Peyer's patch (tissue), 4 donors: ENCODE data around the gene CCDC124. TPM values are rescaled to one million over a fixed set of nuclear protein-coding genes. Genes with fewer than 3 reads are reported as not detected.

Experiments
- DNase-seq, 3 donors: peaks; one replicate each; pipeline ENCODE4 v3.0.0-alpha.2; 2017 to 2019
- H3K27ac ChIP-seq, 4 donors: fragments of 200-600 bp; sonication (generic); one replicate each; pipeline ENCODE4 v1.5.1; 2016 to 2019
- H3K27me3 ChIP-seq, 2 donors: fragments of 200-600 bp; sonication (generic); one replicate each; pipeline ENCODE4 v1.5.1; 2019
- H3K36me3 ChIP-seq, 3 donors: fragments of 200-600 bp; sonication (generic); one replicate each; pipeline ENCODE4 v1.5.1; 2016 to 2019
- H3K4me1 ChIP-seq, 4 donors: fragments of 200-600 bp; sonication (generic); one replicate each; pipeline ENCODE4 v1.5.1; 2016 to 2019
- H3K4me3 ChIP-seq, 4 donors: fragments of 200-600 bp; sonication (generic); 1 replicate in 3 of 4; 2 replicates in 1 of 4; pipeline ENCODE4 v1.5.1; 2016 to 2019; ENCODE audit warnings: mild to moderate bottlenecking in 1 of 4
- H3K9me3 ChIP-seq, 4 donors: fragments of 200-600 bp; sonication (generic); one replicate each; pipeline ENCODE4 v1.5.1; 2016 to 2019; ENCODE audit warnings: mild to moderate bottlenecking in 1 of 4
- POLR2A ChIP-seq, 2 donors: fragments of 450-650 bp; IDR thresholded peaks; one replicate each; pipeline ENCODE4 v1.5.1; 2017; ENCODE audit warnings: antibody characterized with exemption in 2 of 2, mild to moderate bottlenecking in 2 of 2, moderate library complexity in 2 of 2
- total RNA-seq, 4 donors: library from RNA; depleted of rRNA; stranded (reverse); fragments of >200 nt; gene quantifications; one replicate each; pipeline ENCODE4 v1.1.0, GENCODE V29; 2016
- TF ChIP-seq, protein P1 (sequence below), 6 experiments: fragments of 450-650 bp in 4 of 6; fragments of 200-600 bp in 2 of 6; sonication (generic) in 1 of 6; IDR thresholded peaks; one replicate each; pipeline ENCODE4 v1.5.1; 2017 to 2019; ENCODE audit warnings: antibody characterized with exemption in 6 of 6, mild to moderate bottlenecking in 3 of 6, moderate library complexity in 1 of 6

The CCDC124 gene
- total RNA-seq, 4 donors from 2014 or later = 18.9 to 33.0 (median 24.4) TPM

DNA sequence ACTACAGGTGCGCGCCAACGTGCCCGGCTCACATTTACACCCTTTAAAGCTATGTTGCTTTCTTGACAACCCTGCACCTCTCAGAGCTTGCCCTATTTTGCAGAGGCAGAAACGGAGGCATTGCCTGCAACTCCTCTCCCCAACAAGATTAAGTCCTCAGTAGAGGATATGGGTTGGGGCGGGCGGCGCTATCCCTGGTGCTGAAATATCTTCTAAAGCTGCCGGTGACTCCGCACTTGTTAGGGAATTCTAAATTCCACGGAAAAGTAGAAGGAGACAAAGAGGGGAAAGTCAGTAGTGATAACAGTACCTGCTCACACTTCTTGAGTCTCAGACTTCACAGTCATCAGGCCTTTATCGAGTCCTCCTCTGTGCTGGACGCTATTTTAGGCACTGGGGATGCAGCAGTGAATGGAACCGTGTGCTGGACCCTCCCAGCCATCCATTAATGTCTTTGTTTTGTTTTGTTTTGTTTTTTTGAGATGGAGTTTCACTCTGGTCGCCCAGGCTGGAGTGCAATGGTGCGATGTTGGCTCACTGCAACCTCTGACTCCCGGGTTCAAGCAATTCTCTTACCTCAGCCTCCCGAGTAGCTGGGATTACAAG lies 43.1 kb upstream of the CCDC124 start:
- Histone ChIP-seq H3K4me1 (no peaks in the 10 kb centered on the region), H3K27me3 (no peaks in the 10 kb centered on the region), H3K36me3 (no peaks in the 10 kb centered on the region), H3K4me3 (no peak overlapping the region), H3K27ac (no peak overlapping the region), H3K9me3 (no peaks in the 10 kb centered on the region)
- DNase-seq = no peak
- TF ChIP-seq POLR2A (IDR thresholded peaks at IDR 0.05) = no peak
- TF ChIP-seq, protein P1, sequence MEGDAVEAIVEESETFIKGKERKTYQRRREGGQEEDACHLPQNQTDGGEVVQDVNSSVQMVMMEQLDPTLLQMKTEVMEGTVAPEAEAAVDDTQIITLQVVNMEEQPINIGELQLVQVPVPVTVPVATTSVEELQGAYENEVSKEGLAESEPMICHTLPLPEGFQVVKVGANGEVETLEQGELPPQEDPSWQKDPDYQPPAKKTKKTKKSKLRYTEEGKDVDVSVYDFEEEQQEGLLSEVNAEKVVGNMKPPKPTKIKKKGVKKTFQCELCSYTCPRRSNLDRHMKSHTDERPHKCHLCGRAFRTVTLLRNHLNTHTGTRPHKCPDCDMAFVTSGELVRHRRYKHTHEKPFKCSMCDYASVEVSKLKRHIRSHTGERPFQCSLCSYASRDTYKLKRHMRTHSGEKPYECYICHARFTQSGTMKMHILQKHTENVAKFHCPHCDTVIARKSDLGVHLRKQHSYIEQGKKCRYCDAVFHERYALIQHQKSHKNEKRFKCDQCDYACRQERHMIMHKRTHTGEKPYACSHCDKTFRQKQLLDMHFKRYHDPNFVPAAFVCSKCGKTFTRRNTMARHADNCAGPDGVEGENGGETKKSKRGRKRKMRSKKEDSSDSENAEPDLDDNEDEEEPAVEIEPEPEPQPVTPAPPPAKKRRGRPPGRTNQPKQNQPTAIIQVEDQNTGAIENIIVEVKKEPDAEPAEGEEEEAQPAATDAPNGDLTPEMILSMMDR (IDR thresholded peaks at IDR 0.05) = no peak

DNA sequence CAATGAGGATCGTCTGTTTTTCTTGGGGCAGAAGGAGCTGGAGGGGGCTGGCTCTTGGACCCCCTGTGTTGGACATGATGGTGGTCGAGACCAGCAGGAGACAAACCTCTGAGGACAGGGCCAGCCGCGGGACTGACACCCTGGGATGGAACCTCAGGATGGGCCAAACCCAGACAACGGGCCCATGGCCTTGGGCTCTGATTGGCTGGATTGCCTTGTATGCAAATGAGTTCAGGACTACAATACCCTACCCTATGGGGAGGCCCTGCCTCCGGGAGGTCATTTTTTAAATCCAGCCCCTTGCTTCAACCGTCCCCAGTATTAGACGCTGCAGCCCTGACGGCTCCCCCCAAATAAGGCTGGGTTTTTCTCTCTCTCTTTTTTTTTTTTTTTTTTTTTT lies 39.0 kb upstream of the CCDC124 start:
- no peaks in the 10 kb centered on the region for H3K36me3 ChIP-seq
- H3K9me3 ChIP-seq = no peaks in the 10 kb centered on the region
- H3K27ac ChIP-seq = no peak overlapping the region
- no peak for DNase-seq
- H3K27me3 ChIP-seq = no peaks in the 10 kb centered on the region
- TF ChIP-seq, protein P1 (IDR thresholded peaks at IDR 0.05) = no peak
- TF ChIP-seq POLR2A (IDR thresholded peaks at IDR 0.05) = no peak
- no peak overlapping the region for H3K4me3 ChIP-seq
- H3K4me1 ChIP-seq = no peaks in the 10 kb centered on the region

DNA sequence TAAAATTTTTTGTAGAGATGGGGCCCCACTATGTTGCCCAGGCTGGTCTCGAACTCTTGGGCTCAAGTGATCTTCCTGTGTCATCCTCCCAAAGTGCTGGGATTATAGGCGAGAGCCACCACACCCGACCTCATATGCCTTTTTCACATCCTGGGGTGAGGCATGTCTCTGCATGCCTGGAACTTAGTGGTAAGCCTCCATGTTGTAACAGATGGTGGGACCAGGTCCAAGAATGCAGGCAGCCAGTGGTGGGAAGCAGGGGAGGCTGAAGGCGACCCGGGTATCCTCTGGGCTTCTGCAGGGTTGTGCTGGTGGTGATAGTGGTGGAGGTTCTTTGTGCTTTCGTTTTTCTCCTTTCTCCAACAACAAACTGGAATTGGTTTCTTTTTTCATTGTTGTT lies 30.1 kb upstream of the CCDC124 start:
- Histone ChIP-seq H3K27ac (no peak overlapping the region), H3K4me3 (no peak overlapping the region), H3K9me3 (no peaks in the 10 kb centered on the region), H3K27me3 (no peaks in the 10 kb centered on the region), H3K36me3 (no peaks in the 10 kb centered on the region), H3K4me1 (no peaks in the 10 kb centered on the region)
- no peak for TF ChIP-seq POLR2A (IDR thresholded peaks at IDR 0.05)
- TF ChIP-seq, protein P1 (IDR thresholded peaks at IDR 0.05) = no peak
- DNase-seq = no peak

DNA sequence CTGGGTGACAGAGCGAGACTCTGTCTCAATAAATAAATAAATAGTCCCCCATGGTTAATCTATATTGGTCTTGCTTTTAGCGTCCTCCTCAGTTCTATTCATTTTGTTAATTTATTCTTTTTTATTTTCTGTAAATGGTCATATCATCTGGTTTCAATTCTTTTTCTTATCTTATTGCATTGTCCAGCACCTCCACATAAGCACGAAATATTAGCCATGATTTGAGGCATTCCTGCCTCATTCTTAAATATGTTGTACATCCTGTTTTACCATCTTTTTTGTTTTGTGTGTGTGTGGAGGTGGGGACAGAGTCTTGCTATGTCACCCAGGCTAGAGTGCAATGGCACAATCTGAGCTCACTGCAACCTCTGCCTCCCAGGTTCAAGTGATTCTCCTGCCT lies 24.6 kb upstream of the CCDC124 start:
- H3K4me3 ChIP-seq = no peak overlapping the region
- no peak overlapping the region for H3K27ac ChIP-seq
- peaks cover 0 to 12% (median 5%) of the 10 kb centered on the region in 4 donors for H3K9me3 ChIP-seq
- TF ChIP-seq, protein P1 (IDR thresholded peaks at IDR 0.05) = no peak
- TF ChIP-seq POLR2A (IDR thresholded peaks at IDR 0.05) = no peak
- no peaks in the 10 kb centered on the region for H3K27me3 ChIP-seq
- no peaks in the 10 kb centered on the region for H3K4me1 ChIP-seq
- DNase-seq = no peak
- H3K36me3 ChIP-seq = no peaks in the 10 kb centered on the region

DNA sequence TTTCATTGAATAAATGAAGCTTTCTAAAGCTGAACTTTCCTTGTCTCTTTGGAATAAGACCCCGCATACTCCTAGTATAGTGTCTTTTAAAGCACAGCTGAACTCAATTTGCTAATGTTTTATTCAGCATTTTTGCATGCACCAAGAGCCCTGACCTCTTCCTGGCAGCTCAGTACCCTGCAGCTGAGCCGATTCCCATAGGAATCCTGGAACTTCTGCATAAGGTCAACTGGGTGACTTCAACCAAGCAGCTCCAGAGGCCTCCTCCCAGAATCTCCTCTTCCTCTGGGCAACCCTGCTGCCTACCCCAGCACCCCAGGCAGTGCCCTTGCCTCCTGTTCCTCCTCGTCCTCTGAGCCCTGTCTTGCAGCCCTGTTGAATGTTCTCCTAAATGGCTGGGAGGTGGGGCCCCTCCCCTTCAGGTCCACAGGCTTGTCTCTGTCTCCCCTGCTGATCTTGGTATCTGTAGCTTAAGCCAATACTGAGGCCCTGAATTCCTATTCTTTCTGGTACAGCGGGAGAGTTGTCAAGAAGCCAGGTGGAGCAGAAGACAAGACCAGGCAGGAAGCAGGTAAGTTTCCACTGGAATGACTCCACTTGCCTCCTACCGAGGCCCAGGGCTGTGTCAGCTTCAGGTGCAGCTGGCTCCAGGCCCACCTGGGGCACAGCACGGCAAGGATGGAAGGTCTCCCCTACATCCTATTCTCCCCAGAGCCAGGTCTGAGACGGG lies 23.6 kb upstream of the CCDC124 start:
- no peak for DNase-seq
- no peak overlapping the region for H3K4me3 ChIP-seq
- no peaks in the 10 kb centered on the region for H3K4me1 ChIP-seq
- H3K27ac ChIP-seq = no peak overlapping the region
- H3K27me3 ChIP-seq = no peaks in the 10 kb centered on the region
- H3K9me3 ChIP-seq = peaks cover 0 to 20% (median 5%) of the 10 kb centered on the region in 4 donors
- H3K36me3 ChIP-seq = no peaks in the 10 kb centered on the region
- TF ChIP-seq, protein P1 (IDR thresholded peaks at IDR 0.05) = no peak
- no peak for TF ChIP-seq POLR2A (IDR thresholded peaks at IDR 0.05)
